Loucy (cell line): Measurements from ENCODE around the gene DIO3.

Source experiments
- EZH2phosphoT487 ChIP-seq: fragments of 200-600 bp; IDR thresholded peaks from 2 replicates; pipeline ENCODE4 v1.6.1; 2018; ENCODE audit warnings: antibody characterized with exemption, mild to moderate bottlenecking, moderate library complexity, borderline replicate concordance
- TF ChIP-seq, protein P1 (sequence below): fragments of 200-600 bp; sonication (generic); conservative IDR thresholded peaks from 2 replicates; pipeline ENCODE4 v1.5.1; 2014; ENCODE audit warnings: mild to moderate bottlenecking, antibody characterized with exemption, low read length

DNA sequence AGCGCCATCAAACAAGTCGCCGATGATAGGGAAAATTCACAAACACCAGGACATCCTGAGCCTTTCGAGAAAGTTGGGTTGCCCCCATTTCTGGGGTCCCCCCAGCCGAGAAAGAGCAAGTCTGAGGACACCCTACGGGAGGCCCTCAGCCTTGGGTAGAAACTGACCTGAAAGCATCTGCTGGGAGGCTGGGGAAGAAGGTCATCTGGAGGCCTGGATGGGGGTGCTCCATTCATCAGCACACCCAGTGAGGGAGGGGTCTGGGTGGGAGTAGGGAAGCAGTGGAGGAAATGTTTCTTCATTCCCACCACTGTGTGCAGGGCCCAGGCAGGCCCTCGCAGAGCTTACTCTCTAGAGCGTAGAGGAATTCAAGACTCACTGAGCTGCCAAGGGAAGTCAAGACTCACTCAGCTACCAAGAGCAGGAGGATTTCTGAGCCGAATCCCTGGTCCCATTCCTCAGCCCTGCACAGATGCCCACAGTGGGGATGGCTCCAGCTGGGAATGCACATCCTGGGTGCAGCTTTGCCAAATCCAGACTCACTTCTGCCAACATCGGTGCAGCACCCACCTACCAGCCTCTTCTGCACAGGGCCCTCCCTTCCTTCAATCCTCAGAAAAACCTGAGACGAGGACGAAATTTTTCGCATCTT is 38.1 kb downstream of the DIO3 start:
- TF ChIP-seq, protein P1, sequence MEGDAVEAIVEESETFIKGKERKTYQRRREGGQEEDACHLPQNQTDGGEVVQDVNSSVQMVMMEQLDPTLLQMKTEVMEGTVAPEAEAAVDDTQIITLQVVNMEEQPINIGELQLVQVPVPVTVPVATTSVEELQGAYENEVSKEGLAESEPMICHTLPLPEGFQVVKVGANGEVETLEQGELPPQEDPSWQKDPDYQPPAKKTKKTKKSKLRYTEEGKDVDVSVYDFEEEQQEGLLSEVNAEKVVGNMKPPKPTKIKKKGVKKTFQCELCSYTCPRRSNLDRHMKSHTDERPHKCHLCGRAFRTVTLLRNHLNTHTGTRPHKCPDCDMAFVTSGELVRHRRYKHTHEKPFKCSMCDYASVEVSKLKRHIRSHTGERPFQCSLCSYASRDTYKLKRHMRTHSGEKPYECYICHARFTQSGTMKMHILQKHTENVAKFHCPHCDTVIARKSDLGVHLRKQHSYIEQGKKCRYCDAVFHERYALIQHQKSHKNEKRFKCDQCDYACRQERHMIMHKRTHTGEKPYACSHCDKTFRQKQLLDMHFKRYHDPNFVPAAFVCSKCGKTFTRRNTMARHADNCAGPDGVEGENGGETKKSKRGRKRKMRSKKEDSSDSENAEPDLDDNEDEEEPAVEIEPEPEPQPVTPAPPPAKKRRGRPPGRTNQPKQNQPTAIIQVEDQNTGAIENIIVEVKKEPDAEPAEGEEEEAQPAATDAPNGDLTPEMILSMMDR, result no peak
- no peak for TF ChIP-seq EZH2phosphoT487
